ENCODE data around the gene ELOVL7. TPM values are rescaled to one million over a fixed set of nuclear protein-coding genes. Genes with fewer than 3 reads are reported as not detected.
"Not testable (repeated sequence)": the region's sequence is repeated elsewhere in the genome, so short reads cannot be mapped to it uniquely, and the experiment has no call there.

Gene ELOVL7
- total and polyA plus RNA-seq, 2 experiments from 2014 or later, result 0.42 to 1.6 TPM

DNA sequence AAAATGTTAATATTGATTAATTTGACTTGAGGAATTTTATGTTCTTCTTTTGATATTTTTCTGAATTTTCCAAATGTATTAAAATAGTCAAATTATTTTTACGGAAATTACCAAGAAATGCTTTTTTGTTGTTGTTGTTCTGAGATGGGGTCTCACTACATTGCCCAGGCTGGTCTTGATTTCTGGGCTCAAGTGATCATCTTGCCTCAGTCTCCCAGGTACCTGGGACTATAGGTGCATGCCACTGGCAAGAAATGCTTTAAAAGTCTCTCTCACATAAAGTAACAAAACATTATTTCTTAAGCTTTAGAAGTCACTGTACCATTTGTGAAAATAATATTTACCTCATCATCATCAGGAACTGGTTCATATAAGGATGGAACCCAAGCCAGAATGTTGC lies 43.0 kb upstream of the ELOVL7 start:
- Histone ChIP-seq H3K9me3 (ENCODE audit: low read depth) (no peaks in the 10 kb centered on the region), H3K27ac (no peak overlapping the region), H3K4me3 (no peak overlapping the region), H3K27me3 (no peaks in the 10 kb centered on the region), H3K36me3 (no peaks in the 10 kb centered on the region), H3K4me1 (ENCODE audit: low read depth) (no peaks in the 10 kb centered on the region)
- DNase-seq (ENCODE audit: low read depth in 1 of 2, low spot score in 1 of 2), result no peak
- TF ChIP-seq CTCF (IDR thresholded peaks at IDR 0.05; ENCODE audit: low read depth, low read length), result no peak

GRCh38 chr5:60886158-60886557 lies 42.1 kb upstream of the ELOVL7 start:
- DNase-seq (ENCODE audit: low read depth in 1 of 2, low spot score in 1 of 2), result no peak
- Histone ChIP-seq H3K27ac (no peak overlapping the region), H3K27me3 (no peaks in the 10 kb centered on the region), H3K36me3 (no peaks in the 10 kb centered on the region), H3K4me3 (no peak overlapping the region), H3K4me1 (ENCODE audit: low read depth) (no peaks in the 10 kb centered on the region), H3K9me3 (ENCODE audit: low read depth) (no peaks in the 10 kb centered on the region)
- TF ChIP-seq CTCF (IDR thresholded peaks at IDR 0.05; ENCODE audit: low read depth, low read length), result no peak

GRCh38 chr5:60883229-60883628 lies 39.2 kb upstream of the ELOVL7 start:
- no peaks in the 10 kb centered on the region for H3K9me3 ChIP-seq (ENCODE audit: low read depth)
- H3K4me3 ChIP-seq, result no peak overlapping the region
- DNase-seq (ENCODE audit: low read depth in 1 of 2, low spot score in 1 of 2), result peak in 1 of 2 donors; percentile 20
- H3K27ac ChIP-seq, result no peak overlapping the region
- no peaks in the 10 kb centered on the region for H3K36me3 ChIP-seq
- peak; percentile 42 for TF ChIP-seq CTCF (IDR thresholded peaks at IDR 0.05; ENCODE audit: low read depth, low read length)
- H3K27me3 ChIP-seq, result no peaks in the 10 kb centered on the region
- no peaks in the 10 kb centered on the region for H3K4me1 ChIP-seq (ENCODE audit: low read depth)

GRCh38 chr5:60872892-60873291 lies 28.8 kb upstream of the ELOVL7 start:
- Histone ChIP-seq H3K4me3 (no peak overlapping the region), H3K9me3 (ENCODE audit: low read depth) (no peaks in the 10 kb centered on the region), H3K27ac (no peak overlapping the region), H3K27me3 (no peaks in the 10 kb centered on the region), H3K36me3 (no peaks in the 10 kb centered on the region), H3K4me1 (ENCODE audit: low read depth) (no peaks in the 10 kb centered on the region)
- no peak for DNase-seq (ENCODE audit: low read depth in 1 of 2, low spot score in 1 of 2)
- TF ChIP-seq CTCF (IDR thresholded peaks at IDR 0.05; ENCODE audit: low read depth, low read length), result no peak

DNA sequence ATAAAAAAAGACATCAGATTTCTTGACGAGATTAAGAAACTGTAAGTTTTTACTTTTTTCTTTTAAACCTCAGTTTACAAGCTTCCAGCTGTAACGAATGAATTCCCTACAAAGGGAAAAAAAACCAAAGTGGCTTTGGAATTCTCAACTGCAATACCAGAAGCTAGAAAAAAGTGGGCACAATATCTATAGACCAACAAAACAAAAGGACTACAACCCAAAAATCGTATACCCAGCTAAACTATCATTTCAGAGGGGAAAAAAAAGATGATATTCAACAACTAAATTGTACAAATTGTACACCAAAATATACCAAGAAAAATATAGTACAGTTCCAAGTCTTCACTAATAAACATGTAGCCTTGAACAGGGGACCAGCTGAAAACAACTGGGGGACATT lies 26.8 kb upstream of the ELOVL7 start:
- H3K9me3 ChIP-seq (ENCODE audit: low read depth), result no peaks in the 10 kb centered on the region
- H3K4me1 ChIP-seq (ENCODE audit: low read depth), result no peaks in the 10 kb centered on the region
- H3K27ac ChIP-seq, result no peak overlapping the region
- H3K36me3 ChIP-seq, result no peaks in the 10 kb centered on the region
- H3K27me3 ChIP-seq, result no peaks in the 10 kb centered on the region
- no peak for DNase-seq (ENCODE audit: low read depth in 1 of 2, low spot score in 1 of 2)
- no peak overlapping the region for H3K4me3 ChIP-seq
- TF ChIP-seq CTCF (IDR thresholded peaks at IDR 0.05; ENCODE audit: low read depth, low read length), result no peak

GRCh38 chr5:60860572-60860971 lies 16.5 kb upstream of the ELOVL7 start:
- H3K36me3 ChIP-seq; H3K27me3 ChIP-seq; H3K4me3 ChIP-seq; H3K9me3 ChIP-seq (ENCODE audit: low read depth); H3K4me1 ChIP-seq (ENCODE audit: low read depth); H3K27ac ChIP-seq; DNase-seq (ENCODE audit: low read depth in 1 of 2, low spot score in 1 of 2): not testable (repeated sequence)
